GDM1 (cell line): Measurements from ENCODE around the gene ZC3HAV1L.
"Not testable (repeated sequence)": the region's sequence is repeated elsewhere in the genome, so short reads cannot be mapped to it uniquely, and the experiment has no call there.

Experiments
- DNase-seq: peaks from one replicate; lab custom pipeline; 2025; lab: John Stamatoyannopoulos, UW

The ZC3HAV1L gene

DNA sequence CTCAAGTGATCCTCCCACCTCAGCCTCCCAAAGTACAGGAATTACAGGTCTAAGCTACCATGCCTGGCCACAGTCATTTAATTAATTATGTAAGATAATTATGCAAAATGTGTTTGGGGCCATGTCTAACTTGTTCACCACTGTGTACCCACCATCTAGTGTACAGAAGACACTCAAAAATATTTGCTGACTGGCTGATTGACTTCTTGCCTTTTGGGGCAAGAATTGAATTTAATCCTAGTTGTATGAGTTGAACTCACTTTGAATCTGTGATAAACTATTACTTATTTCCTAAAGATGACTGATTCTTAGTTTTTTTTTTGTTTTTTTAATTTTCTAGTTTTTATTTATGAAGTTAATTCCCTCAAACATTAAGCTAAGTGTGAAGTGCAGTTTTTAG, 15.8 kb upstream of the ZC3HAV1L start:
- DNase-seq: no peak

DNA sequence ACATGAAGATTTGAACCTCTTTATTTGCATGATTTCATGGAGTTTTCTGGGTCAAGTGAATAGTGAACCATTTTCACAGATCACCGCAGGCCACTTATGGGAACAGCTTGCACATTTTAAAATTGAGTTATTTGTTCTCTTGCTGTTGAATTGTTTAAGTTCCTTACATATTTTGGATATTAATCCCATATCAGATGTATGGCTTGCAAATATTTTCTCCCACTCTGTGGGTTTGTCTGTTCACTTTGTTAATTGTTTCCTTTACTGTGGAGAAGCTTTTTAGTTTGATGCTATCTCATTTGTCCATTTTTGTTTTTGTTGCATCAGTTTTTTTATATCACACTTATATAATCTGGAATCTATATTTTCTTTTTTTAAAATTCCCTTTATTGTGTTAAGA, 14.1 kb upstream of the ZC3HAV1L start:
- DNase-seq: no peak

DNA sequence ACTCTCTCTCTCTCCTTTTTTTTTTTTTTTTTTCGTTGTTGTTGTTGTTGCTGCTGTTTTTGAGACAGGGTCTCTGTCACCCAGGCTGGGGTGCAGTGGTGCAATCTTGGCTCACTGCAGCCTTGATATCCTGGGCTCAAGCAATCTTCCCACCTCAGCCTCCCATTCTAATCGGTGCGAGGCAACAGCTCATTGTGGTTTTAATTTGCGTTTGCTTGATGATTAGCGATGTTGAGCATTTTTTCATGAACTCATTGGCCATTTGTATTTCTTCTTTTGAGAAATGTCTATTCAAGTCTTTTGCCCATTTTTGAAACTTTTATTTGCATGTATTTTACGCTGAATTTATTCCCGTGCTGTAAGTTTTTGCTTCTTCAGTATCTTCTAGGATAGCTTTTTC, 13.3 kb upstream of the ZC3HAV1L start:
- DNase-seq: no peak

DNA sequence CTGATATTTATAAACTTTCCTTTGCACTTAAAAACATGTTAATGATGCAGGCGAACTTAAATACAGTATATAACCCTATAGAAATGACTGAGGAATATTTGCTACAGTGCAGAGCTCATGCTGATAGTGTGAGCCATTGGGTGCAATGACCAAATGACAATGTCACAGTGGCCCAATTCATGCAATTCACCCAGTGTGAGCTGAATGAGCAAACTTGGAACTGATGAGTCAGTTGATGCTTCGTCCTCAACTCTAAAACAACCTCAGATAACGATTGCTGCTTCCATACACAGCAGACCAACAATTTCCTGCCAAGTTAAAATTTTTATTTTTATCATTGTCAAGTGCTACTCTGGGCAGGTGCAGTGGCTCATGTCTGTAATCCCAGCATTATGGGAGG, 12.1 kb upstream of the ZC3HAV1L start:
- no peak for DNase-seq

DNA sequence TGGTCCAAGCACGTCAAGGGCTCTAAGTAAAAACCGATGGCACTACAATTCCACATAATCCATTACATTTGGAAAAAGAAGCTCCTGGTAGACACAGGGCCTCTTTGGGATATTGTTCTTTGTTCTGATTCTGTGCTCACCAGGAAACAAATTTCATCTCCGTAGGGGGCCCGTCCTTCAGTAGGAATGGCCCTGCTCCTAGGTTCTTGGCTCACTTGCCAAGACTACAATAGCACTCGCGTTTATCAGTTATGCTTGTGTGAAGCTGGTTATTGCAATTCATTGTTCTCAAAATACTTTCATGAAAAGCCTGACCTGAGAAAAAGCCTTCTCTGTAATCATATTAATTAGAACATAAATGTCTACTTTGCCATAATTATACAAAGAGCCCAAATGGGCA, 10.3 kb upstream of the ZC3HAV1L start:
- DNase-seq: no peak

DNA sequence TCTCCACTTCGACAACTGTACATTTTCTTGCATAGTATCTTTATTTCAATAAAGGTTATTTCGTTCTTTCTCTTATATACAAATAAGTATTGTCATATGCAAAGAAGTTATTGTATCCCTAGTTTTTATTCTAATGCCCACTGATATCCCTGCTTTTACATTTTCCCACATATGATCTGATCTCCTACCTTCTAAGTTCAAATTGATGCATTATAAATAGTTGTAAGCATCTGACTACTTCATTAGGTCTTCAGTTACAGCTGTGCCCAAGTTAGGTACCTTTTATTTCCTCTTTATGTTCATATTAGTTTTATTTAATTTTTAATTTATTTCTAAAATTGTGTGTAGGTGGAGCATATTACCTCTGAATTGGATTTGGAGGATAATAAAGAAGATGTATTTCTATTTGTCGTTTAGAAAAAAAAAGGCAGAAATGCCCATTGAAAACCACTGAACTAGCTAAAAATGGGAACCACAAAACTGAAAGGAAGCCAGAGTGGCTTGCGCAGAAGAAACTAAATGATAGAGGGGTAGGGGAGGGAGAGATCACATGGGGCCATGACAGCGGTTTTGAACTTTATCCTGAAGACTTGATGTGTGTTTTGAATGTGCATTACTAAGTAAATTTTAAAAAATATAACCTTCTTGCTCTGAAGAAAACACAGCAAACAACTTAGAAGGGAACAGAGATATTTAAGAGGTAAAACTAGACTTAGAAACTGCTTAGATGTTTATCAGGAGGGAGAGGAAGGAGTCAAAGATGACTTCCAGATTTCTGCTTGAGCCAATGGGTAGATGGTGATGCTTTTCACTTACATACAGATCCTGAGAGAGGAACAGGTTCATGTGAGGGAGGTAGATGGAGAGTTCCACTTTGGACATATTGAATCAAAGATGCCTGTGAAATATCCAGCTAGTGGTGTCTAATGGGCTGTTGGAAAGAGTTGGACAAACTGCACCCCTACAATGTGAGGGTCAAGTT, 9.3 kb upstream of the ZC3HAV1L start:
- DNase-seq: peak; percentile 45

DNA sequence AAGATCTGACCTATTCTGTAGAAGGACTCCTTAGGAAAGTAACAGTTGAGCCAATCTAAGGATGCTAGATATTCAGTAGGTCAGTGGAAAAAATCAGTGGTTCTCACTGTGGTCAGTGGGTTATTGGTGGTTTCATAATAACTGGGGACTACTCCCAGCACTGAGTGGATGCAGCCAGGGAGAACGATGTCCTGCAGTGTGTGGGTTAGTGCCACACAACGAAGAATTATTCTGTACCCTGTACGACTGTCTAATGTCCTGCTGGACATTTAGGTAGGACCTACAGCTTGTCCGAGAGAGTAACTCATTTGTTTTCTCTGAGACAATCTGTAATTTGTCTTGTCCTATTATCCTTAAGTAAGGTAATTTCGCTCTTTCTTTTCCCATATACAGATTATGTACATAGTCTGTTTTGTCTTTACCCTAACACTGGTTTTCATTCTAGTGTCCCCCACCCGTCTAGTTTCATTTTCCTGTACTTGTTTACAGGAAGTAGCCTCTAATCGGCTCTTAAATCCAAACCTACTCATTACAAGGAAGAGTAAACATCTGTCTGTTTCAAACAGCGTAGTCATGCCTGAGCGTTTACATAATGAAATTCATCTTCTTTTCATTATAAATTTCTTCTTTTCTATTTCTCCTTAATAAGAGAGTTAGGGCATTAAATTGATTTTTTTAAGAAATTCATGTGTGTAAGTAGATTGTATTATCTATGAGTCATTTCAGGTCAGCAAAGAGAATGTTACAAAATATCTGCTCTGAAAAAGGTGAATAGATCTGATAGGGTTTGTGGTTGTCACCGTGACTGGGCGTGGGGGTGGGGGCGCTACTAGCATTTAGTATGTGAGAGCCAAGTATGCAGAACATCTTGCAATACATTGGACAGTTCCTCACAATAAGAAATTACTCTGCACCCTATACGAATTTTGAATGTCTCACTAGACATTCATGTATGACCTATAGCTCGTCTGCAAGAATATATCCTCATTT, 8.3 kb upstream of the ZC3HAV1L start:
- DNase-seq: no peak

DNA sequence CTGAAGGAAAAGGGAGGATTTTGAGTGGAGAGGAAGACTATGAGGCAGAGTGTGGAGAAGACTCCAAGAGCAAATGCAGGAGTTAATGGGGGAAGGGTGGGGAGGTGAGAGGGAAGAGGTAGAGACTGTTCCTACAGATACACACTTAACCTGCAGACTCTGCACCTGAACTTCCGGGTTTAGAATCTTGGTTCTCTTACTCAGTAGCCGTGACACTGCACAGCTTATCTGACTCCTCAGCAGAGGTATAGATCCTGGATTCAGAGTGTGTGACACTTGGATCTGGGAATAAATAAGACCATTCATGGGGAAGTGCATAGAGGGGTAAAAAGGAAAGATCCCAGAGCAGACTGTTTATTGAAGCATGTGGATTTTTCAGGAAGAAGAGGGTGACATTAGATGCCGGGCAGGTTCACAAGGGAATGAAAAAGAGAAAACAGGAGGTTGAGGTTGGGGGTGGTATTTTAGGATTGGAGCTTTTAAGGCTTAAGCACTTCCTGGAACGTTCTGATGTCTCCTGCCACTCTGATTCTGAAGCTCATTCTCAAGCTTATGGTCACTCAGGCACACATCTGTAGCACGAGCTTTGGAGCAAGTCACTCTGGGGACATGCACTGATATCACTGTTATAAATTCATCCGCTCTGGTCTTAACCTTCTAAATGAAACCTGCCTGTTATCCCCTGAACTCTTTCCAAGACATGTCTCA, 5.7 kb upstream of the ZC3HAV1L start:
- DNase-seq: no peak

DNA sequence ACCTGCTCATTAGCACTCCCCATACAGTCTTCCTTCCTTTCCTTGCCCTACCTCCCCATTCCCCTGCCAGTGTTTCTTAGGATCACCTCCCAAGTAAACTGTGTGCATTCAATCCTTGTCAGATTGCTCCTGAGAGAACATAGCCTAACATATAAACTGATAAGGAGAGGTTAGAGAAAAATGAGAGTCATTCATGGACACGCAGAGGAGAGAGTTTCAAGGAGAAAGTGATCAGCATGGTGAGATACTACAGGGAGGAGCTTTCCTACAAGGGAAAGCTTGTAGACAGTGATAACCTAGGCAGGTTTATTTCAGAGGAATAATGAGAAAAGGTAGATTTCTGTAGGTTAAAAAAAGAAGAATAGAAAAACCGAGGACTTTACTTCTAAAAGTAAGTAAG, 2.8 kb upstream of the ZC3HAV1L start:
- no peak for DNase-seq

DNA sequence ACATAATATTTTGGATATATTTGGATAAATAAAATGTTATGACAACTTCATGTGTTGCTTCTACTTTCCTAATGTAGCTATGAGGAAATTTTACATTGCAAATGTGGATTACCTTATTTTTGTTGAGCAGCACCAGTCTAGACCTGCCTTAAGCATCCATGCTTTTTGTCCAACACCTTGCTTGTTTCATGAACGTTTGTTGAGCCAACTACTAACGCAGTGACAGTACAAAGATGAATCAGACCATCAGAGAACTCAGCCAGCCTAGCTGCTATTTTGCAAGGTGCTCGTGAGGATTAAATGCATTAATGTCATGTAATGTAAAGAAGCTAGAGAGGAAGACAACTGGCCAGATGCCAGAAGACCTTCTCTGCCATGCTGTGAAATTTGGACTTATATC, 1.1 kb upstream of the ZC3HAV1L start:
- no peak for DNase-seq

DNA sequence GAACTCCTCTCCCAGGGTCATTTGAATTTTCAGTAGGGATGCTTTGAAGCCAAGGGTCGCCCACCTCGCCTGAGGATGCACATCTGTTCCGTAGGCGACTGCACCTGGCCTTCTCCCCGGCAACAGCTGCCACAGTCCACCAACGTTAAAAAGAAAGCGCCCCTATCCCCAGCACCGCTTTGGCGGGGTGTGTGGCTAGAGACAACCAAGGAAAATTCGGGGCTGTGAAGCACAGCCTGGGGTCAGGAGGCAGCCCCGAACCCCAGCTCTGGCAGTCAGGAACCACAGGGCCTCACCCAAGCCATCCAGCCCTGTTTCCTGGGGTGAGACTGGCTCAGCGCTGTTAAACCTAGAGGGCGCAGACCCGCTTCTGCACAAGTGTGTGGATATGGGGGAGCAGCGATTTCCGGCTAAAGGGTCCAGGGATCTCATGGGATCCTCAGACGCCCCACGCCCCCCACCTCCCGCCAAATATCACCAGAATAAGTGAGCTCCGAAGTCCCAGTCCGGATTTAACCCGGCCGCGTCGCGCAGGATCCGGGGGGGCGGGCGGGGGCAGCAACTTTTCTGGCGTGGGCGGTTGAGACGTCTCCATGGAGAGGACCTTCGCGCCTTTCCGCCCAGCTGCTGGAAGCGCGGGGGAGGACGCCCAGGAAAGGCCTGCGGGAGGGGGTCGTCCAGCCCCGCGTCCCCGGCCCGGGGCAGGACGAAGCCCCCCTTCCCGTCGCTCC, 822 bp downstream of the ZC3HAV1L start:
- no peak for DNase-seq

DNA sequence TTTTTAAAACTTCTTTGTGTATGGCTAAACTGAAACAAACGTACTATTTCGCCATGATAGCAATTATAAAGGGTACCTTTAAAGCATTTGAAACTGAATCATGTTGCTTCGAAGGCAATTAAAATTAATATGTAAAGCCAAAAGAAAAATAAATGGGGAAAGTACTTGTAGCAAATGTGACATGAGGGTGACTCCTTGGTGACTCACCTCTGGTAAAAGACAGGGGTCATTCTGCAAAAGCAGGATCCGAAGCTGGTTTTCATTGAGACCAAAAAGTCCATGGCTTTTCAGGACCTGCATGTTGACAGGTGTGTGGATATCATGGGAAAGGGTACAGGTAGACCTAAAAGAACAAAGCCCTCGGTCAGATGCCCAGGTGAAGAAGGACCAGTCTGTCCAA, 1.5 kb downstream of the ZC3HAV1L start:
- DNase-seq: no peak

DNA sequence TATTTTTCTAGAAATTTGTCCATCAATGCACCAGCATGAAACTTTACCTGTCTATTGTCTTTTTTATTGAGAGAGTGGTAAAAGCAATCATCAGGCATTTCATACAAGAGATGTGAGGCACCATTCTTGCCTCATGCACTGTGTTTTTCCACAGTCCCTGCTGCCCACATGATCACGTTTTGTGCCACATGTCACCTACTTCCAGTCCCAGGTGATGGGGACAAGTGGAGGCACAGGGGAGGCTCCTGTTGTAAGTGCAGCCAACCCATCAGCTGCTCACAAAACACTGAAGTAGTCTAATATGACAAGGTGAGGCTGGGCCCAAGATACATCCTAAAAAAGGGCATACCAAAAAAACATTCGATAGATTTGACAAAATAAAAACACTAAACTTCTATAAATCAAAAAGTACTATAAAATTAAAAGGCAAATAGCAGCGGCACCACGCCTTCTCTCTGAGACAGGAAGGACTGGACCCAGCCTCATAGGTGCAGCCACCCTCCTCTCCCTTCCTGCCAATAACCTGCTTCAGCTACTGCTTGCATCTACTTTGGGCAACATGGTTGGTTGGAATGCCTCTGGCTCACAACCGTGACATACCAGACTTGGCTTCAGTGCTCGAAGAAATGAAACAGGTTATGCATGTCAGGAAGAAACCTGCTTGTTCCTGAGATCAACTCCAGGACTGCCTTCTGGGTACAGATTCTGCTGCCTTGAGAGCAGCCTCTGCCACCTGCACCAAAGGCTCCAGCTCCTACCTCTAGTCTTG, 2.3 kb downstream of the ZC3HAV1L start:
- DNase-seq: no peak

DNA sequence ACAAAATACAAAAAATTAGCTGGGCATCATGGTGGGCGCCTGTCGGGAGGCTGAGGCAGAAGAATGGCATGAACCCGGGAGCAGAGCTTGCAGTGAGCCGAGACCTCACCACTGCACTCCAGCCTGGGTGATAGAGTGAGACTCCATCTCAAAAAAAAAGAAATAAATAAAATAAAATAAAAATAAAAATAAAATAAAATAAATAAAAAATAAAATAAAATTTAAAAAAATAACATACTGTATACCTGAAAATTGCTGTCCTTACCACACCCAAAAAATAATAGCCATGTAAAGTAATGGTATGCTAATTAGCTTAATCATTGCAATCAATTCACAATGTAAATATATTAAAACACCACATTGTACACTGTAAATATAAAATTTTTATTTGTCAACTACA, 3.4 kb downstream of the ZC3HAV1L start:
- DNase-seq: no peak

DNA sequence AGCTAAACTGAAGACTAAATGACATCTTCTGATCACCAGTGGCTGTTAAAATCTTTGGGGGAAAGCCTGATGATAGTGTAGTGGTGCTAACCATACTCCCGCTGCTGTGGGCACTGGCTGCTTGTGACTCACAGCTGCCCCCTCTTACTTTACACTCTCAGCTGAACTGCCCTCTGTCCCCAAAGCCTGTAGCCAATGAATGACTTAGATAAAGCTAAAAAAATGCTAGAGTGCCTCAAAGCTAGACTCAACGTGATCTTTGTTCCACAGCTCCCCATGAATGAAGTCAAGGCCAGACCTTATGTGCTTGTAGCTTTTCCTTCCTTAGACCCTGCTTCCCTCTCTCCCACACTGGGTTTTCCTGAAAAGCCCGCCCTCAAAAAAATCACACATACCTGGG, 6.5 kb downstream of the ZC3HAV1L start:
- DNase-seq: no peak

DNA sequence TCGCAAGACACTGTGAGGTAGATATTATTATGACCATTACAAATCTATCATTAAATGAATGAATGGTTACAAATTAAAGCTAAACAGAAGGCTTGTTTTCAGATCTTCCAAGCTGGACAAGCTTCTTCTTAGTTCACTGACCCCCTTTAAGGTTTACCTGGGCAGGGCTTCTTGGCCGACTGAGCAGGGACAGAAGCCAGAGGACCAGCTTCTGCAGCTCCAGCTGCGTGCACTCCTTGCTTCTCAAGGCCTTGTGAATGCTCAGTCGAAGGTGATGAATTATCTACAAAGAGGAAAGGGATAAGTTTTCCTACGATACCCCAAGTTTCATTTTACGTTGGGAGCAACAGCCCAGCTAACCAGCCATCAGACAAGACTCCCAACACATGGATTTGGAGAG, 9.3 kb downstream of the ZC3HAV1L start:
- no peak for DNase-seq

DNA sequence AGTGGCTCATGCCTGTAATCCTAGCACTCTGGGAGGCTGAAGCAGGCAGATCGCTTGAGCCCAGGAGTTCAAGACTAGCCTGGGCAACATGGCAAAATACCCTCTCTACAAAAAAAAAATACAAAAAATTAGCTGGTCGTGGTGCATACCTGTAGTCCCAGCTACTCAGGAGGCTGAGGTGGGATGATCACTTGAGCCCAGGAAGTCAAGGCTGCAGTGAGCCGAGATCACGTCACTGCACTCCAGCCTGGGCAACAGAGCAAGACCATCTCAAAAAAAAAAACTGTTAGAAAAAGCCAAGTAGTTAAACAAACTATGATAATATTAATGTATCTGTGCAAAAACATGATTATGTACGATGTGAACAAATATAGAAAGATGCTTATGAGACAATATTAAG, 10.0 kb downstream of the ZC3HAV1L start:
- DNase-seq: not testable (repeated sequence)

DNA sequence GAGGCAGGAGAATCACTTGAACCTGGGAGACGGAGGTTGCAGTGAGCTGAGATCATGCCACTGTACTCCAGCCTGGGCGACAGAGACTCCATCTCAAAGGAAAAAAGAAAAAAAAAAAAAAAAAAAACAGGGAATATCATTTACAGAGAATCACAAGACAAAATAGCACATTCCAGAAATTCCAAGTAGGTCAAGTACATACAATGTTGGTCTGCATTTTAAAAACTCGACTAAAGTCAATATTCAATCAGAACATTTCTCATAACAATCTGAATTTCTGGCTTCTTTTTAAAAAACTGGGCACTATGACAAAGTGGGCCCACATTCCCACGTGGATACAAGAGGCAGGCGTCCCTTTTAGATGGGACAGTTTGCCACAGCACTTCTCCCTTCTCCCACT, 12.8 kb downstream of the ZC3HAV1L start:
- DNase-seq: no peak

DNA sequence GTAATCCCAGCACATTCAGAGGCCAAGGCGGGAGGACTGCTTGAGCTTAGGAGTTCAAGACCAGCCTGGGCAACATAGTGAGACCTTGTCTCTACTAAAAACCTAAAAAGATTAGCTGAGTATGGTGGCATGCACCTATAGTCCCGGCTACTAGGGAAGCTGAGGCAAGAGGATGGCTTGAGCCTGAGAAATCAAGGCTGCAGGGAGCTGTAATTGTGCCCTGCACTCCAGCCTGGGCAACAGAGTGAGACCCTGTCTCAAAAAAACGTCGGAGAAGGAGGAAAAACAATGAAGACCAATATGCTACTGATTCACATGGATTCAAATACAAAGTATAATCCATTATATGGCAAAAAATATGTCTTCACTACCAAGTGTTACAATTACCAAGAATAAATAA, 13.6 kb downstream of the ZC3HAV1L start:
- DNase-seq: no peak

DNA sequence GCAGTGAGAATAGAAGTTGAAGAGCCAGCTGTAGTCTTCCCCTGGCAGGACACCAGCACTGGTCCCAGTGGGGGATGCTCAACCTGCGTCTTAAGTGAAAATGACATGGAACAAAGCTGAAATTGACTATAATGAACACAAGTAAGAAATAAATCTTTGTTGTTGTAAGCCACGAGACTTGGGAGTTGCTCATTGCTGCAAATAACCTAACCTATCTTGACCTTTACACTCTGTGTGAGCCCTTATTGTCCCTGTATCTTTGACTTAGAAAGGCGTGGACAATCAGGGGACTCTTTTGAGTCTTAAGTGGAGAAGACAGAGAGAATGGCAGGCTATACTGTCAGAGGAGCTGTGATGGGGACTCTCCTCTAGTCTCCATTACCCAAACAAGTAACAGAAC, 16.9 kb downstream of the ZC3HAV1L start:
- no peak for DNase-seq
